NT2/D1 (cell line): Measurements from ENCODE around the gene MEAF6.

ENCODE experiments used
- SUZ12 ChIP-seq: IDR thresholded peaks from 2 replicates; pipeline ENCODE4 v1.6.1; 2011; ENCODE audit not compliant: insufficient read length, insufficient read depth; ENCODE audit errors: extremely low read depth
- YY1 ChIP-seq: IDR thresholded peaks from 2 replicates; pipeline ENCODE4 v1.6.1; 2011; ENCODE audit not compliant: insufficient read length, insufficient read depth
- ZNF274 ChIP-seq: IDR thresholded peaks from 2 replicates; pipeline ENCODE4 v1.6.1; 2011; ENCODE audit warnings: mild to moderate bottlenecking, low read depth, low read length

- TF ChIP-seq YY1 (no peak), SUZ12 (no peak), ZNF274 (no peak)
Observed at GRCh38 chr1:37509181-37509580, 5.4 kb downstream of the MEAF6 start.
